H1 (cell line): ENCODE results near the gene MVK. TPM values are rescaled to one million over a fixed set of nuclear protein-coding genes. Genes with fewer than 3 reads are reported as not detected.

Experiments used
- CTCF ChIA-PET: fragments of 300-600 bp; sonication (Branson Sonifier 250); formaldehyde crosslinking; loops from one replicate; lab custom pipeline; 2021; ENCODE audit not compliant: partially characterized antibody; lab: Charles Lee
- POLR2A ChIA-PET: fragments of 300-600 bp; sonication (Branson Sonifier 250); formaldehyde crosslinking; loops from one replicate; lab custom pipeline; 2021; ENCODE audit warnings: inconsistent platforms; ENCODE audit not compliant: partially characterized antibody; lab: Charles Lee
- DNase-seq, 2 experiments: peaks; one replicate each; pipeline versions ENCODE4 v3.0.0 to v3.0.0-alpha.2; 2010 to 2022; ENCODE audit warnings: low spot score in 2 of 2, low read depth in 1 of 2, mixed read lengths in 1 of 2
- FAIRE-seq: peaks from 2 replicates; lab custom pipeline; 2011; peaks lifted over from hg19 to GRCh38; lab: Jason Lieb, UNC
- H2AFZ ChIP-seq: 2 replicates; pipeline ENCODE4 v1.8.1; 2012; ENCODE audit warnings: low read length, inconsistent platforms
- H2AK5ac ChIP-seq: 2 replicates; pipeline ENCODE4 v1.6.1; 2013; ENCODE audit warnings: low read depth, low read length
- H2BK120ac ChIP-seq: replicated peaks from 2 replicates; pipeline ENCODE3; 2013; ENCODE audit warnings: low read depth, low read length, inconsistent platforms
- H2BK12ac ChIP-seq: 2 replicates; pipeline ENCODE4 v1.6.1; 2013; ENCODE audit warnings: low read depth, low read length
- H2BK15ac ChIP-seq: 2 replicates; pipeline ENCODE4 v1.6.1; 2013; ENCODE audit warnings: low read length
- H2BK20ac ChIP-seq: 2 replicates; pipeline ENCODE4 v1.6.1; 2013; ENCODE audit warnings: low read length
- H2BK5ac ChIP-seq: 2 replicates; pipeline ENCODE4 v1.6.1; 2013; ENCODE audit warnings: low read depth, low read length
- H3K14ac ChIP-seq: 2 replicates; pipeline ENCODE4 v1.6.1; 2013; ENCODE audit warnings: inconsistent platforms; ENCODE audit not compliant: insufficient read length
- H3K18ac ChIP-seq: 2 replicates; pipeline ENCODE4 v1.6.1; 2013; ENCODE audit warnings: low read length; ENCODE audit errors: extremely low read depth
- H3K23ac ChIP-seq: 2 replicates; pipeline ENCODE4 v1.6.1; 2013; ENCODE audit warnings: inconsistent platforms; ENCODE audit not compliant: insufficient read length
- H3K23me2 ChIP-seq: 2 replicates; pipeline ENCODE4 v1.6.1; 2013; ENCODE audit warnings: low read depth, low read length
- H3K27ac ChIP-seq: 2 replicates; pipeline ENCODE4 v1.6.1; 2011; ENCODE audit warnings: low read depth, low read length, inconsistent platforms
- H3K27me3 ChIP-seq, 4 experiments: replicated peaks in 1 of 4; 1 replicate in 1 of 4; 2 replicates in 3 of 4; pipeline versions ENCODE4 v1.6.1 to v1.8.1; 2011 to 2013; ENCODE audit warnings: low read length in 3 of 4, mild to moderate bottlenecking in 3 of 4, inconsistent platforms in 2 of 4, mixed read lengths in 2 of 4, moderate library complexity in 1 of 4; ENCODE audit not compliant: control insufficient read depth in 3 of 4, insufficient read depth in 3 of 4; ENCODE audit errors: extremely low read depth in 1 of 4
- H3K36me3 ChIP-seq, 4 experiments: 2 replicates each; pipeline versions ENCODE4 v1.6.1 to v1.8.1; 2011 to 2013; ENCODE audit warnings: mild to moderate bottlenecking in 4 of 4, low read length in 3 of 4, moderate library complexity in 2 of 4, control low read depth in 1 of 4, inconsistent platforms in 1 of 4; ENCODE audit not compliant: insufficient read depth in 4 of 4, control insufficient read depth in 2 of 4
- H3K4ac ChIP-seq: replicated peaks from 2 replicates; pipeline ENCODE3; 2013; ENCODE audit warnings: low read length, low read depth, mixed read lengths, inconsistent platforms; ENCODE audit not compliant: insufficient read length
- H3K4me1 ChIP-seq, 4 experiments: replicated peaks in 1 of 4; 1 replicate in 1 of 4; 2 replicates in 3 of 4; pipeline versions ENCODE4 v1.6.1 to v1.8.1; 2011 to 2013; ENCODE audit warnings: low read length in 3 of 4, inconsistent platforms in 2 of 4, mixed read lengths in 1 of 4; ENCODE audit not compliant: insufficient read depth in 4 of 4, control insufficient read depth in 3 of 4
- H3K4me2 ChIP-seq, 2 experiments: 2 replicates each; pipeline versions ENCODE4 v1.6.1 to v1.8.1; 2011 to 2013; ENCODE audit warnings: low read depth in 2 of 2, low read length in 2 of 2, control low read depth in 1 of 2, inconsistent platforms in 1 of 2, mild to moderate bottlenecking in 1 of 2; ENCODE audit not compliant: insufficient read depth in 1 of 2
- H3K4me3 ChIP-seq, 4 experiments: fragments of 200-600, 300-600 bp in 1 of 4; sonication (generic), shearing (Covaris generic), sonication (Bioruptor Twin) in 1 of 4; 2 replicates each; pipeline versions ENCODE4 v1.5.1 to v1.8.1; 2011 to 2016; ENCODE audit warnings: low read length in 4 of 4, low read depth in 3 of 4, control low read depth in 2 of 4, inconsistent platforms in 2 of 4, mild to moderate bottlenecking in 2 of 4, mixed read lengths in 1 of 4, moderate library complexity in 1 of 4; ENCODE audit not compliant: insufficient read depth in 2 of 4; ENCODE audit errors: extremely low read depth in 1 of 4
- H3K56ac ChIP-seq: replicated peaks from 2 replicates; pipeline ENCODE3; 2013; ENCODE audit warnings: low read depth, mild to moderate bottlenecking, mixed read lengths, low read length, inconsistent platforms; ENCODE audit not compliant: insufficient read length
- H3K79me1 ChIP-seq: 2 replicates; pipeline ENCODE4 v1.6.1; 2013; ENCODE audit warnings: low read depth, low read length, control low read depth
- H3K79me2 ChIP-seq, 2 experiments: 2 replicates each; pipeline versions ENCODE4 v1.6.1 to v1.8.1; 2012 to 2013; ENCODE audit warnings: low read length in 2 of 2, mild to moderate bottlenecking in 2 of 2, inconsistent platforms in 1 of 2; ENCODE audit not compliant: insufficient read depth in 2 of 2, control insufficient read depth in 1 of 2
- H3K9ac ChIP-seq, 4 experiments: replicated peaks in 1 of 4; 1 replicate in 1 of 4; 2 replicates in 3 of 4; pipeline versions ENCODE4 v1.6.1 to v1.8.1; 2011 to 2013; ENCODE audit warnings: low read depth in 3 of 4, low read length in 3 of 4, control low read depth in 2 of 4, mild to moderate bottlenecking in 2 of 4, moderate library complexity in 2 of 4, inconsistent platforms in 1 of 4; ENCODE audit errors: extremely low read depth in 1 of 4
- H3K9me3 ChIP-seq, 2 experiments: 2 replicates each; pipeline versions ENCODE4 v1.6.1 to v1.8.1; 2012 to 2013; ENCODE audit warnings: mild to moderate bottlenecking in 2 of 2, moderate library complexity in 2 of 2, control low read depth in 1 of 2, inconsistent platforms in 1 of 2, low read depth in 1 of 2, low read length in 1 of 2, mixed read lengths in 1 of 2; ENCODE audit not compliant: insufficient read depth in 2 of 2
- H4K20me1 ChIP-seq, 2 experiments: replicated peaks in 1 of 2; 2 replicates each; pipeline versions ENCODE3 to v1.8.1; 2011 to 2013; ENCODE audit warnings: inconsistent platforms in 2 of 2, low read length in 2 of 2, mild to moderate bottlenecking in 1 of 2; ENCODE audit not compliant: insufficient read depth in 2 of 2, control insufficient read depth in 1 of 2
- H4K5ac ChIP-seq: 2 replicates; pipeline ENCODE4 v1.6.1; 2013; ENCODE audit warnings: low read length, low read depth, mixed read lengths, inconsistent platforms; ENCODE audit not compliant: insufficient read length
- H4K8ac ChIP-seq: 2 replicates; pipeline ENCODE4 v1.8.0; 2013; ENCODE audit warnings: mild to moderate bottlenecking, moderate library complexity, low read length, inconsistent platforms; ENCODE audit not compliant: insufficient read depth; ENCODE audit errors: extremely low read depth
- H4K91ac ChIP-seq: replicated peaks from 2 replicates; pipeline ENCODE3; 2013; ENCODE audit warnings: low read length, mixed read lengths, inconsistent platforms; ENCODE audit not compliant: insufficient read length
- CBX5 ChIP-seq: fragments of 300-800, 300-1000 bp; sonication (generic); IDR thresholded peaks from 2 replicates; pipeline ENCODE4 v1.7.1; 2016; ENCODE audit warnings: antibody characterized with exemption, low read length, low read depth
- E2F6 ChIP-seq: IDR thresholded peaks from 2 replicates; pipeline ENCODE4 v1.6.1; 2012; ENCODE audit warnings: inconsistent platforms
- EGR1 ChIP-seq: IDR thresholded peaks from 2 replicates; pipeline ENCODE4 v1.6.1; 2011; ENCODE audit warnings: low read depth, low read length, borderline replicate concordance
- HDAC6 ChIP-seq: IDR thresholded peaks from one replicate; pipeline ENCODE4 v1.7.1; 2012; ENCODE audit warnings: low read depth, mild to moderate bottlenecking, inconsistent platforms, low read length, moderate library complexity
- KDM1A ChIP-seq: fragments of 200-600, 300-600 bp; sonication (generic); IDR thresholded peaks from 2 replicates; pipeline ENCODE4 v1.7.1; 2016; ENCODE audit warnings: mild to moderate bottlenecking, low read length, borderline replicate concordance
- NANOG ChIP-seq: IDR thresholded peaks from 2 replicates; pipeline ENCODE4 v1.6.1; 2011; ENCODE audit warnings: low read length, low read depth, mild to moderate bottlenecking, inconsistent platforms; ENCODE audit not compliant: insufficient read depth, poor library complexity, severe bottlenecking
- RAD21 ChIP-seq, 2 experiments: IDR thresholded peaks in 1 of 2; conservative IDR thresholded peaks in 1 of 2; 2 replicates each; pipeline ENCODE4 v1.6.1; 2011; ENCODE audit warnings: low read depth in 2 of 2, low read length in 2 of 2, improper control_type of control experiment in 1 of 2, inconsistent platforms in 1 of 2, mild to moderate bottlenecking in 1 of 2, moderate library complexity in 1 of 2
- RNF2 ChIP-seq: fragments of 200-900, 300-1000 bp; sonication (generic); IDR thresholded peaks from 2 replicates; pipeline ENCODE4 v1.7.1; 2016; ENCODE audit warnings: borderline replicate concordance, low read depth, mild to moderate bottlenecking, antibody characterized with exemption, low read length; ENCODE audit not compliant: poor library complexity, severe bottlenecking; ENCODE audit errors: missing control alignments
- SP1 ChIP-seq: IDR thresholded peaks from 2 replicates; pipeline ENCODE4 v1.6.1; 2011; ENCODE audit warnings: low read depth, low read length
- SP2 ChIP-seq: IDR thresholded peaks from 2 replicates; pipeline ENCODE4 v1.6.1; 2012; ENCODE audit warnings: mild to moderate bottlenecking, low read length, inconsistent platforms
- SP4 ChIP-seq: IDR thresholded peaks from 2 replicates; pipeline ENCODE4 v1.6.1; 2012; ENCODE audit warnings: low read length, inconsistent platforms
- SUZ12 ChIP-seq: fragments of 200-600 bp; sonication (generic); IDR thresholded peaks from 2 replicates; pipeline ENCODE4 v1.6.1; 2012; ENCODE audit warnings: mild to moderate bottlenecking, inconsistent platforms, low read length, moderate library complexity, mixed read lengths
- TAF7 ChIP-seq: optimal IDR thresholded peaks from 2 replicates; pipeline ENCODE3; 2011; ENCODE audit warnings: low read depth, mild to moderate bottlenecking, inconsistent platforms, low read length, moderate library complexity, borderline replicate concordance
- WGBS, 2 experiments: shearing (Covaris generic) in 1 of 2; methylation state at CpG; one replicate each; pipeline versions ENCODE4 v1.1.6 to v1.1.7; 2013 to 2015; ENCODE audit warnings: low lambda C conversion rate in 2 of 2, mixed read lengths in 2 of 2, inconsistent platforms in 1 of 2, low coverage in 1 of 2, missing lambda C conversion rate in 1 of 2; ENCODE audit not compliant: insufficient replicate concordance in 2 of 2, insufficient coverage in 1 of 2, insufficient read length in 1 of 2; ENCODE audit errors: extremely low coverage in 1 of 2, missing lambda C conversion rate in 1 of 2; 5-methylcytosine and 5-hydroxymethylcytosine counted together
- polyA plus RNA-seq, 7 experiments: library from polyadenylated mRNA; depleted of rRNA in 3 of 7; stranded (reverse) in 5 of 7; unstranded in 2 of 7; fragments of >200 nt in 5 of 7; fragments of 200-250 nt in 2 of 7; gene quantifications; 1 replicate in 5 of 7; 2 replicates in 1 of 7; 4 replicates in 1 of 7; pipeline versions ENCODE4 v1.2.1 to v1.2.3, GENCODE V29; 2011 to 2013; ENCODE audit warnings: missing spikeins in 2 of 7, mixed read lengths in 2 of 7
- total RNA-seq: library from RNA; stranded (reverse); fragmentation: NEBNext Ultra II Directional; extraction: Animal tissue kit (Norgen Biotek cat#: 25700); gene quantifications from 2 replicates; pipeline ENCODE4 v1.2.1, GENCODE V29; 2021

MVK gene
- total and polyA plus RNA-seq, 2 of the 8 experiments (the other 6 are each of a cell fraction or from before 2014, with no cell fraction given) = 15.7 to 20.9 TPM

- Histone ChIP-seq H2BK12ac (no peak overlapping the region), H3K9ac (no peak overlapping the region), H2BK5ac (peak overlapping the region; percentile 35; the same call in 1 of the 2 replicates), H2BK15ac (no peak overlapping the region; the same call in 1 of the 2 replicates), H3K4me1 (peaks cover 0 to 4% (median under 1%) of the 10 kb centered on the region in 4 experiments; a peak in 1 of 7 replicates), H4K8ac (peak overlapping the region; percentile 35; the same call in 1 of the 2 replicates), H3K79me1 (no peaks in the 10 kb centered on the region), H3K4me2 (no peak overlapping the region), H3K23ac (no peak overlapping the region), H2BK20ac (no peak overlapping the region), H4K20me1 (peaks cover 0 to 3% of the 10 kb centered on the region in 2 experiments), H3K79me2 (no peaks in the 10 kb centered on the region), H4K91ac (no peak overlapping the region), H3K23me2 (no peaks in the 10 kb centered on the region), H3K56ac (no peak overlapping the region), H3K14ac (no peak overlapping the region), H3K27me3 (no peaks in the 10 kb centered on the region), H3K18ac (no peak overlapping the region), H3K4ac (no peak overlapping the region), H2AK5ac (peak overlapping the region; percentile 17; the same call in 1 of the 2 replicates), H3K27ac (no peak overlapping the region), H3K4me3 (no peak overlapping the region), H2BK120ac (no peak overlapping the region), H2AFZ (no peak overlapping the region), H3K9me3 (no peaks in the 10 kb centered on the region), H3K36me3 (no peaks in the 10 kb centered on the region), H4K5ac (no peak overlapping the region)
- ChIA-PET POLR2A (no interaction called here), CTCF (interaction anchor here (0.7 kb wide), 2 partner anchors 91 to 181 kb away, joined by 3 to 5 read pairs; no protein-coding TSS in a partner anchor)
- FAIRE-seq (no peak), DNase-seq (no peak)
- WGBS, 2 experiments = 85% methylated on average over 8 of the region's 8 CpGs; no CpG with 5 or more reads in 1 of the 2 experiments
- no peak for TF ChIP-seq SP1
- no peak for TF ChIP-seq NANOG
- TF ChIP-seq SUZ12 = no peak
- TF ChIP-seq EGR1 = no peak
- TF ChIP-seq HDAC6 = no peak
- no peak for TF ChIP-seq CBX5
- no peak for TF ChIP-seq E2F6
- no peak for TF ChIP-seq KDM1A
- no peak for TF ChIP-seq SP2
- no peak for TF ChIP-seq RNF2
- TF ChIP-seq RAD21 (IDR thresholded peaks at IDR 0.05 in 1 of 2, conservative IDR thresholded peaks at IDR 0.05 in 1 of 2; ENCODE audit: low read depth in 2 of 2, low read length in 2 of 2) = no peak
- TF ChIP-seq SP4 = no peak
- no peak for TF ChIP-seq TAF7
Observed at GRCh38 chr12:109624467-109624866, 50.9 kb downstream of the MVK start.
